Skin of body (tissue), 2 donors: ENCODE results near the gene ELMO1. TPM values are rescaled to one million over a fixed set of nuclear protein-coding genes. Genes with fewer than 3 reads are reported as not detected.

Source experiments
- small RNA-seq: library from RNA; depleted of rRNA; stranded (forward); fragments of <200 nt; gene quantifications from one replicate; pipeline ENCODE3, GENCODE V24; 2014; ENCODE audit warnings: low replicate concordance
- total RNA-seq: library from RNA; depleted of rRNA; stranded (reverse); fragments of >200 nt; gene quantifications from one replicate; pipeline ENCODE4 v1.2.3, GENCODE V29; 2014

The ELMO1 gene
- total RNA-seq, 1 donor from 2014 or later: 37.9 TPM

Small RNAs within 50 kb of the gene (small RNA-seq; reads per million reads assigned to genes)
- gene MIR1200: not detected
- not detected for gene RF00019
- gene RF00432: not detected
- gene RNU6-565P: not detected

Other genes with a start within 250 kb of the ELMO1 start
- 5.7 TPM for gene GPR141, start 234.9 kb upstream of the ELMO1 start, total RNA-seq